GM18498 (cell line): Measurements from ENCODE around the gene ABHD12B.
"Not testable (repeated sequence)": the region's sequence is repeated elsewhere in the genome, so short reads cannot be mapped to it uniquely, and the experiment has no call there.

ENCODE experiments used
- ATAC-seq: cut with Tn5 transposase; IDR thresholded peaks from one replicate; pipeline ENCODE4 v1.9.1; 2021; ENCODE audit warnings: mild to moderate bottlenecking, moderate library complexity; ENCODE audit not compliant: unreplicated experiment

Gene ABHD12B

DNA sequence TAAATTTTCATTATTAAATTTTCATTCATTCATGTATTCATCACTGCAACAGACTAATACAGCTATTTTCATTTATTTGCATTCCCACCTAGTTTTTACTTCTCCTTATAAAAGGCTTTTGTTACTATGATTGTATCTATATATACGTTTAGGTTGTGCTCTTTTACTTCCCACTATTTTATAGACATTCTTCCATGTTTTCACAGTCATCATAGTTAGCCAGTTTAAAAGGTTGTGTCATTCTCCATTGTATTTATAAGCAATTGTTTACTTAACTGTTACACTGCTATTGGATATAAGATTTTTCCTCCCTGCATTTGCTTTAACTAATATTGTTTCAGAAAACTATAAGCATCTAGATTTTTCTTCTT lies 12.0 kb downstream of the ABHD12B start:
- ATAC-seq, result no peak

DNA sequence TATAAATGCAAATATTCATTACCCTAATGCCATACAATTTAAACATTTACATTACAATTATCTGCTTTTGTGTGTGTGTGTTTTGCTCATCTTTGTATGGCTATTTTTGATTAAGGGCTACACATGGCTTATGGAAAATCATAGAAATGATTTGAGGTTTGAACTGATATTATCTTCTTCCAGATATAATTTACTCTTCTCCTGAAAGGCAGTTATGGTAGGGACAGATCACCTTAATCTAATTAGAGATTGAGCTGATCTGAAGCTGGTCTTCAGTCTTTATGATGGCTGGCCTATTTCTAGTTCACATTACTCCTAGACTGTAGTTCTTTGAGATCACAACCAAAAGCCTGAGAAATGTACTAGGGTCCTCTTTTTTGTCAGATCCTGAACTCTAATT lies 15.6 kb downstream of the ABHD12B start:
- ATAC-seq, result no peak

GRCh38 chr14:50892255-50892654 lies 20.4 kb downstream of the ABHD12B start:
- ATAC-seq, result no peak

DNA sequence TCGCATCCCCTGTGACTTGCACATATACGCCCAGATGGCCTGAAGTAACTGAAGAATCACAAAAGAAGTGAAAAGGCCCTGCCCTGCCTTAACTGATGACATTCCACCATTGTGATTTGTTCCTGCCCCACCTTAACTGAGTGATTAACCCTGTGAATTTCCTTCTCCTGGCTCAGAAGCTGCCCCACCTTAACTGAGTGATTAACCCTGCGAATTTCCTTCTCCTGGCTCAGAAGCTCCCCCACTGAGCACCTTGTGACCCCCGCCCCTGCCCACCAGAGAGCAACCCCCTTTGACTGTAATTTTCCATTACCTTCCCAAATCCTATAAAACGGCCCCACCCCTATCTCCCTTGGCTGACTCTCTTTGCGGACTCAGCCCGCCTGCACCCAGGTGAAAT lies 24.6 kb downstream of the ABHD12B start:
- ATAC-seq, result not testable (repeated sequence)

DNA sequence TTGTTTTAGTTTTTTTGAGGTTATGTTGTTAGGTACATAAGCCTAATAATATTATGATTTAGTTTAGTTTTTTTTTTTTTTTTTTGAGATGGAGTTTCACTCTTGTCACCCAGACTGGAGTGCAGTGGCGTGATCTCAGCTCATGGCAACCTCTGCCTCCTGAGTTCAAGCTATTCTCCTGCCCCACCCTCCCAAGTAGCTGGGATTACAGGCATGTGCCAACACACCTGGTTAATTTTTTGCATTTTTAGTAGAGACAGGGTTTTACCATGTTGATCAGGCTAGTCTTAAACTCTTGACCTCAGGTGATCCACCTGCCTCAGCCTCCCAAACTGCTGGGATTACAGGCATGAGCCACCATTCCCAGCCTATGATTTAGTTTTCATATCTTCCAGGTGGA lies 25.2 kb downstream of the ABHD12B start:
- not testable (repeated sequence) for ATAC-seq

DNA sequence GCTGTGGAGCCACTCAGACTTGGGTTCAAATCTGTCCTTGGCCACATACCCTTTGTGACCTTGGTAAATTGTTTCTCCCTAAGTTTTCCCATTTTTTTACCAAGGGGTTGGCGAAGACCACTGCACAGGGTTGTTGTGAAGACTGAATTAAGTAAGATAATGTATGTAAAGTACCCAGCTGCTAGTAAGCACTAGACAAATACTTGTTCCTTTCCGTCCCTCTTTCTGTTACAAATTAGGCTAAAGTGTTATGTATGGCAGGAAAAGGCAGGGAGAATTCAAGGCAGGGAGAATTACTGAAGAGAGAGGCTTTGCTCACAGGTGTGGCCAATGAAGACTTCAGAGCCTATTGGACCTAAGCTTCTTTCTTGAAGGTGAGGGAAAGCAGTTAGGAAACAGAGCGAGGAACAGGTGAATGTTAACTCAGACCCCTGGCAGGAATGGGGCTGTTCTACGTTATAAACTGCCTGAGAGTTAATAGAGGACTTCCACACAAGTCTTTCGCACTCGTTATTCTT lies 25.9 kb downstream of the ABHD12B start:
- ATAC-seq, result no peak

DNA sequence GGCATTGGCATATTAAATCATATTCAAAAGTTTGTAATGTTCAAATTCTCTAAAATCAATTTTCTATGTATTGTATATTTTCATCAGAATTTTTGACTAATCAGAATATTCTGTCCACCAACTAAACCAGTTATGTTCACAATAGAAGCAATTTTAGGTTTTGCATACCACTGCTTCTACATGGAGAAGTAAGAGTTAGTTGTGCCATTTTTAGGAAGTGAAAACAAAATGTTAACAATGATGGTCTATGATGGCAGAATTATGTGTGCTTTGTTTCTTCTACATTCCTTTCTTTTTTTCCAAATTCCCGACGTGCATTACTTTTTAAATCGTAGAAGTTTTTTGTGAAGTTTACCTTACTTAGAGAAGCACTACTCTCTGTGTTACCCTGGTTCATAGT lies 29.5 kb downstream of the ABHD12B start:
- no peak for ATAC-seq

- no peak for ATAC-seq
These were observed 32.9 kb downstream of the ABHD12B start for GRCh38 chr14:50904719-50905118.

DNA sequence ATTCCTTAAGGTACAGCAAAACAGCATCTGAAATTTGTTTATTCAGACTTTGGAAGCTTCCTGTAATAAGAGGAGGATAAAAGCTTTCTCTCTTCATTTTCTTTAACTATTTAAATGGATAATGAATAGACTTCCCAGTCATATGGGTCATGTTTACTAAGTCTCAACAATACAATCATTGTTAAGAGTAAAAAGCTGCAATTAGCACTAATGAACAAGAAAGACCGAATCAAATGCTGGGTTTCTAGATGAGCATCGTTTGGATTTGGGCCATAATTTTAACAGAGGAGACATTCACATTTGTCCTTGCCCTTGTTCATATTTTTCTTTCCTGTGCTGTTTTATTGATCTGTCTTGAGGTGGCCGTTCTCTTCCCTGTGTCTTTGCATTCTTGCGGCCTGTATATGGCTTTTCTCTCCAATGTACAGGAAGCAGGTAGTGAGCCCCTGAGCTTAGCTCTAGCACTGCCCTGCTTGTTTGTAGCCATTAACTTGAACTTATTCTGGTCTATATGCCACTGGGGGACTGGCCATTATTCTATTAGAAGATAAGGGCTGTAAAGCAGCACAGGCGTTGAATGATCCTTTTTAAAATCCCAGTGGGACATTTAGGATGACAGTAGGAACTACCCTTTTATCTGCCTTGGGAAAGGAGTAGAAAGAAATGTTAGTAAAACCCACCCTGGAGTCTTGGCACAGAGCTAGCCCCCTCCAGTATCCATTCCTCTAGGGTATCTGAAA lies 34.6 kb downstream of the ABHD12B start:
- ATAC-seq, result no peak

DNA sequence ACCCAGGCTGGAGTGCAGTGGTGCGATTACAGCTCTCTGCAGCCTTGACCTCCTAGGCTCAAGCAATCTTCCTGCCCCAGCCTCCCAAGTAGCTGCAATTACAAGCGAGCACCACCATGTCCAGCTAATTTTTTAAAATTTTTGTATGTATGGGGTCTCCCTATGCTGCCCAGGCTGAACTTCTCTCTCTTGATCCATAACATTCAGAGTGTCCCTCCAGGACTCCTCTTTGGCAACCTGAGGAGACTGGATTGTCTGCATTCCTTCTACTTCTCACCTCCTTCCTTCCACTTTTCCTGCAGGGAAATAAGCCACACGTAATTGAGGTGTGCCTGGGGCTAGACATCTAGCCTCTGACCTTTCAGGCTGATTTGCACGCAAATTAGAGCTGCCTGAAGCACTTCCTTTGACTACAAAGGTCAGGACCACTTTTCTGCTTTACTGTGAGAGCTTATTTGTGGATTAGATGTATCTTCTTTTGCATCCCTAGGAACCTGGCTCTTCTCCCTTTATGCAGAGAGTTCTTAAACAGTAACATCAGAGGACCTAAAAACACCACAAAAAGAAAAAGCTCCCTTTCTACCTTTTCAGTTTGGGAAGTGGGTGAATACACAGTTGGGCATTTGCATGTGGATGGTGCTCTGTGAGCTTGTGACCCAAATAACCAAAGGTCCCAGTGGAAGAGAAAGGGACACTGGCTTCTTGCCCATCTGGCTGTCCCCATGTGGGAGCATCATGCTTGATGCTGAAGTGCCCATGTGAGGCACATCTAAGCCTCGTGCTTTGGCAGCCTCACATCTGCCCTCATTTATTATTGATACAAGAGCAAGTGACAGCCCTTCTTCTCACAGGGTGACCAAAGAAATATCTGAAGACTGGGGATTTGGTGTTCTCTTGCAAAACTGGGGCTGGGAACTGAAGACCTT lies 38.9 kb downstream of the ABHD12B start:
- no peak for ATAC-seq

- no peak for ATAC-seq
These were observed 45.6 kb downstream of the ABHD12B start for GRCh38 chr14:50917449-50917848.

- not testable (repeated sequence) for ATAC-seq
These were observed 47.7 kb downstream of the ABHD12B start for GRCh38 chr14:50919524-50919923.

GRCh38 chr14:50920482-50921230 lies 48.8 kb downstream of the ABHD12B start:
- no peak for ATAC-seq

GRCh38 chr14:50922803-50923202 lies 51.0 kb downstream of the ABHD12B start:
- ATAC-seq, result no peak

- ATAC-seq, result no peak
These were observed 52.4 kb downstream of the ABHD12B start for GRCh38 chr14:50924236-50924635.

DNA sequence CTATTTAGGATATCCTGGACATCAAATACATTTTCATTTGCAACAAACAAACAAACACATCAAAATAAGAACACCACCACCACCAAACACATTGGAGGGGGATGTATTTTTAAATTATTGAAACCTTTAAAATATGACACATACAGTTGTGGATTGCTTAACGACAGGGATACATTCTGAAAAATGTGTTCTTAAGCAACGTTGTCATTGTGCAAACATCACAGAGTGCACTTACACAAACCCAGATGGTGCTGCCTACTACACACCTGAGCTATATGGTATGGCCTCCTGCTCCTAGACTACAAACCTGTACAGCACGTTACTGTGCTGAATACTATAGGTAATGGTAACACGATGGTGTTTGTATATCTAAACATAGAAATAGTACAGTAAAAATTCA lies 53.0 kb downstream of the ABHD12B start:
- ATAC-seq, result no peak

- no peak for ATAC-seq
These were observed 55.1 kb downstream of the ABHD12B start for GRCh38 chr14:50926851-50927386.

DNA sequence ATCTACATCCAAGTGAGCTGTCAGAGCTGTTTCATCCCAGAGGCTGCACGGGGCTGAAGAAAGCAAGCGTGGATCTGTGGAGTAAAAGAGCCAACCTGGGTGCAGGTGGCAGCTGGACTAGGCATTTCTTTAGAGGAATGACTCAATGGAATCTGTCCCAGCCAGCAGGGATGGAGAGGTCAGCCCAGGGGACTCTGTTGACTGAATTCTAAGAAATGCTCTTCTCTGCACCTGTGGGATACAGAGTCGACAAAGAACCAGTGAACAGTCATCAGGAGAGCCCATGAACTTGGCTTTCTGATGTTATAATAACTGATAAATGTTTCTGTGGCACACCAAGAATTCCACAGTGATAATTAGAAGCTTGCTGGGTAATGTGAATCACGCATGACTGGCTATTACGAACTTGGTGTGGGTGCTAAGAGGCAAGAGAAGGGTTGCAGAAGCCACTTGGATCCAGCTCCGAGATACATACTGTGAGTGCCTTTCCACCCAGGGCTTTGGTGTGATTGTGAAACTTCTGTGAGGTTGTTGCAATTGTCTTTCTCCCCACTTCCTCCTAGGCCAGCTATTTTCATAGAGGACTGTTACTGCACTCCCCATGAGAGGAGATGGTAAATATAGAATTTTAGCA lies 56.3 kb downstream of the ABHD12B start:
- no peak for ATAC-seq

DNA sequence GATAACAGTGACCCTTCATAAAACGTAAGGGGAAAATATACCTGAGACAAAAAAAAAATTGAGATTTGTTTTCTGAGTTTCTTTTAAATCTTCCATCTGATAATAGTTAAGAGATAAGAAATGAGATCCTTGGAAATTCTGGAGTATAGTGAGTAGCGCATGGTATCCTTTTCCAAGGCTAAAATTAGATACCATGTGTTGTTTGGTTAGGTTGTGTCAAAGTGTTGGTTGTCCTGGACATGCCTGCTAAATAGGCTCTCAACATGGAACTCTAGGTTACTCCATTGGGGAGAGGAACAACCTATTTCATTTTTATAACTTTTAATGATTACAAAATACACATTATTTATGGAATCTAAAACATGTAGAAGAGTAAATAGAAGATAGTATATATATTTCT lies 57.7 kb downstream of the ABHD12B start:
- no peak for ATAC-seq

DNA sequence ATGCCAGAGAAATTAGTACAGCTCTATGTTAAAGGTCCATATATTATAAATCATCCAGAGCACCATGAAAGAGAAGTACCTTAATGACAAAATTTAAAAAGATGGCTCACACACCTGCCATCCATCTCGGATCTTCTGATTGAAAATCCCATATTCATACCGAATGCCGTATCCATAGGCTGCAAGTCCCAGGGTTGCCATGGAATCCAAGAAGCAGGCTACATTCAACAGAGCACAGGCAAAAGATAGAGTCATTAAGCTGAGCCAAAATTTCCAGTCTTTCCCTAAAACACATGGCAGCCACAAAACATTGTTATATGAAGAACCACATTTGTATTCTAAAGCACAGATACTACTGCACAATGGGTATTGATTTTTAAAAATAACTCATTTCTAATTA lies 59.7 kb downstream of the ABHD12B start:
- no peak for ATAC-seq
